ENCODE measurements around the gene TSPAN18. TPM values are rescaled to one million over a fixed set of nuclear protein-coding genes. Genes with fewer than 3 reads are reported as not detected.

Gene TSPAN18
- total RNA-seq, 1 experiment from 2014 or later: 18.3 TPM

- no peak overlapping the region for H3K27ac ChIP-seq (ENCODE audit: low read depth, low read length)
- no peaks in the 10 kb centered on the region for H3K79me2 ChIP-seq (ENCODE audit: insufficient read depth, low read length)
- H3K4me2 ChIP-seq (ENCODE audit: low read length): no peak overlapping the region
- no peak overlapping the region for H3K9ac ChIP-seq (ENCODE audit: low read length)
- no peak overlapping the region for H2AFZ ChIP-seq (ENCODE audit: low read depth, low read length, poor library complexity, severe bottlenecking)
- H3K4me1 ChIP-seq (ENCODE audit: control insufficient read depth in 1 of 2, insufficient read depth in 2 of 2, low read length in 2 of 2): no peaks in the 10 kb centered on the region
- intact Hi-C loops (cut with micrococcal nuclease): no loop called here
- BruUV-seq (replicated peaks): no TSS peak
- TF ChIP-seq YY1 (IDR thresholded peaks at IDR 0.05; ENCODE audit: extremely low read depth, insufficient replicate concordance, low read depth, low read length) (no peak), EGR1 (IDR thresholded peaks at IDR 0.05; ENCODE audit: low read depth) (no peak), ATF3 (IDR thresholded peaks at IDR 0.05) (no peak), RAD21 (IDR thresholded peaks at IDR 0.05; ENCODE audit: low read depth) (no peak), POLR2A (IDR thresholded peaks at IDR 0.05; ENCODE audit: borderline replicate concordance, extremely low read depth, insufficient read depth, insufficient read length) (no peak), SRF (IDR thresholded peaks at IDR 0.05; ENCODE audit: low read depth) (no peak), CBX3 (IDR thresholded peaks at IDR 0.05; ENCODE audit: low read depth) (no peak)
- TF ChIP-seq, protein P1, sequence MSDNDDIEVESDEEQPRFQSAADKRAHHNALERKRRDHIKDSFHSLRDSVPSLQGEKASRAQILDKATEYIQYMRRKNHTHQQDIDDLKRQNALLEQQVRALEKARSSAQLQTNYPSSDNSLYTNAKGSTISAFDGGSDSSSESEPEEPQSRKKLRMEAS (IDR thresholded peaks at IDR 0.05): no peak
- TF ChIP-seq, protein P2, sequence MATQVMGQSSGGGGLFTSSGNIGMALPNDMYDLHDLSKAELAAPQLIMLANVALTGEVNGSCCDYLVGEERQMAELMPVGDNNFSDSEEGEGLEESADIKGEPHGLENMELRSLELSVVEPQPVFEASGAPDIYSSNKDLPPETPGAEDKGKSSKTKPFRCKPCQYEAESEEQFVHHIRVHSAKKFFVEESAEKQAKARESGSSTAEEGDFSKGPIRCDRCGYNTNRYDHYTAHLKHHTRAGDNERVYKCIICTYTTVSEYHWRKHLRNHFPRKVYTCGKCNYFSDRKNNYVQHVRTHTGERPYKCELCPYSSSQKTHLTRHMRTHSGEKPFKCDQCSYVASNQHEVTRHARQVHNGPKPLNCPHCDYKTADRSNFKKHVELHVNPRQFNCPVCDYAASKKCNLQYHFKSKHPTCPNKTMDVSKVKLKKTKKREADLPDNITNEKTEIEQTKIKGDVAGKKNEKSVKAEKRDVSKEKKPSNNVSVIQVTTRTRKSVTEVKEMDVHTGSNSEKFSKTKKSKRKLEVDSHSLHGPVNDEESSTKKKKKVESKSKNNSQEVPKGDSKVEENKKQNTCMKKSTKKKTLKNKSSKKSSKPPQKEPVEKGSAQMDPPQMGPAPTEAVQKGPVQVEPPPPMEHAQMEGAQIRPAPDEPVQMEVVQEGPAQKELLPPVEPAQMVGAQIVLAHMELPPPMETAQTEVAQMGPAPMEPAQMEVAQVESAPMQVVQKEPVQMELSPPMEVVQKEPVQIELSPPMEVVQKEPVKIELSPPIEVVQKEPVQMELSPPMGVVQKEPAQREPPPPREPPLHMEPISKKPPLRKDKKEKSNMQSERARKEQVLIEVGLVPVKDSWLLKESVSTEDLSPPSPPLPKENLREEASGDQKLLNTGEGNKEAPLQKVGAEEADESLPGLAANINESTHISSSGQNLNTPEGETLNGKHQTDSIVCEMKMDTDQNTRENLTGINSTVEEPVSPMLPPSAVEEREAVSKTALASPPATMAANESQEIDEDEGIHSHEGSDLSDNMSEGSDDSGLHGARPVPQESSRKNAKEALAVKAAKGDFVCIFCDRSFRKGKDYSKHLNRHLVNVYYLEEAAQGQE (IDR thresholded peaks at IDR 0.05; ENCODE audit: low read depth): no peak
- ChIA-PET CTCF (no interaction called here), POLR2A (no interaction called here), RAD21 (ENCODE audit: low non-redundant PET in 1 of 2, low total read pairs in 2 of 2, uncharacterized antibody in 2 of 2, unreplicated experiment in 2 of 2) (no interaction called here)
- no peaks in the 10 kb centered on the region for H3K9me2 ChIP-seq (ENCODE audit: insufficient read depth)
- no peaks in the 10 kb centered on the region for H3K9me3 ChIP-seq (ENCODE audit: control insufficient read depth in 1 of 2, insufficient read depth in 1 of 2, low read depth in 1 of 2, low read length in 2 of 2)
- no peak for DNase-seq (ENCODE audit: low read depth, low spot score)
- H3K27me3 ChIP-seq (ENCODE audit: insufficient read depth, low read length): 0 out of 2 replicates have a peak, but pooled peaks cover 6% of the 10 kb centered on the region
- no peak overlapping the region for H3K4me3 ChIP-seq (replicated peaks in 1 of 2; ENCODE audit: low read depth in 1 of 2, low read length in 2 of 2)
- no peaks in the 10 kb centered on the region for H3K36me3 ChIP-seq (ENCODE audit: control insufficient read depth in 1 of 2, insufficient read depth in 2 of 2, low read length in 2 of 2)
- no peaks in the 10 kb centered on the region for H4K20me1 ChIP-seq (ENCODE audit: insufficient read depth)
- no peak for ATAC-seq
These were observed 36.1 kb upstream of the TSPAN18 start for GRCh38 chr11:44690651-44691050.

Measured in HCT116 (cell line).